Stimulated activated naive B cell treated with anti-CD40 and anti-IgM and Interleukin-4, amounts not matched to agents 10 μg/mL and 1 μg/mL and 100 μg/mL, for 72 hours (primary cell): ENCODE measurements around the gene PXYLP1.

Experiments used
- ATAC-seq, 2 donors: fragments of 150-1000 bp; cut with Tn5 transposase; replicated peaks; 2 replicates each; pipeline ENCODE4 v1.10.0; 2021; ENCODE audit warnings: moderate library complexity in 1 of 2
- DNase-seq: peaks from one replicate; pipeline ENCODE4 v3.0.0; 2021
- H3K27ac Mint-ChIP-seq: one replicate; pipeline ENCODE4 v1.8.0; 2022; ENCODE audit warnings: mild to moderate bottlenecking, mixed read lengths
- H3K27me3 Mint-ChIP-seq, 2 donors: one replicate each; pipeline ENCODE4 v1.8.0; 2022; ENCODE audit warnings: mixed read lengths in 2 of 2
- H3K36me3 Mint-ChIP-seq, 2 donors: one replicate each; pipeline ENCODE4 v1.8.0; 2022; ENCODE audit warnings: mixed read lengths in 2 of 2, mild to moderate bottlenecking in 1 of 2
- H3K4me1 Mint-ChIP-seq, 2 donors: one replicate each; pipeline ENCODE4 v1.8.0; 2022; ENCODE audit warnings: mixed read lengths in 2 of 2, mild to moderate bottlenecking in 1 of 2
- H3K4me3 Mint-ChIP-seq, 2 donors: one replicate each; pipeline ENCODE4 v1.8.0; 2022; ENCODE audit warnings: mild to moderate bottlenecking in 2 of 2, mixed read lengths in 2 of 2, moderate library complexity in 1 of 2
- H3K9me3 Mint-ChIP-seq, 2 donors: one replicate each; pipeline ENCODE4 v1.8.0; 2022; ENCODE audit warnings: mixed read lengths in 2 of 2, mild to moderate bottlenecking in 1 of 2

PXYLP1 gene

DNA sequence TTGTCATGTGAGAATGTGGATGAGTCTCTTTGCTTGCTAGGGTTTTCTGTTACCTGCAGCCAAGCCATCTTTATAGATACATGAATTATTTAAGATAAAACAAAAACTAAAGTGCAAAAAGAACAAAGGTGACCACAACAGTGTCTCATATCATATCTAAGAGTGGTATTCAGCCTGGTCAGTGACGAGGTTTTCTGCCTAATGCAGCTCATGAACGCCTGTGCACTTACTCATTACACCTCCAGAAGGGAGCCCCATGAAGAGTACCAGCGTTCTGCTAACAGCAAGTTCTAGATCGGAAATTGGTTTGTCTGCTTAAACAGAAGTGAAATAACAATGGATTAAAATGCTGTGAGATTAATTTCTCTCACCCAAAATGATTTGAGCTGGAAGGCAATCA is 19.2 kb downstream of the PXYLP1 start:
- Mint-ChIP-seq H3K27ac (no peak overlapping the region), H3K4me1 (no peaks in the 10 kb centered on the region), H3K4me3 (no peak overlapping the region), H3K27me3 (no peaks in the 10 kb centered on the region), H3K9me3 (no peaks in the 10 kb centered on the region), H3K36me3 (no peaks in the 10 kb centered on the region)
- no peak for ATAC-seq
- no peak for DNase-seq

DNA sequence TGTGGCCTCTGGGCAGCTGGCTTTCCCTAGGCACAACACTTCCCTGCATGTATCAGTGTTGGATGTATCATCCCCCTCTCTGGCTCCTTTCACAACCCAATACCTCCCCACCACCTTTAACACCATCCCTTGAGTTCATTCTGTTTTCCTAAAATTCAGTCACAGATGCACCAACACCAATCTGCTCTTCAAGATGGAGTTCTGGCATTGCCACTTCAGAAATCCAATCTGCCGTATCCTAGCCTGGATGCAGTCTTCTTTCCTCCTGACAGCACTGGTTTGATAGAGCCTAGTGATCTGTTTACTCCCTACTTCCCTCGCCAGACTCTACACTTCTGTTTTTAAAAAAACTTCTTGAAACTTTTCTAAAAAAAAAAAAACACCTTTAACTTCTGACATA is 21.7 kb downstream of the PXYLP1 start:
- no peaks in the 10 kb centered on the region for H3K27me3 Mint-ChIP-seq
- no peaks in the 10 kb centered on the region for H3K36me3 Mint-ChIP-seq
- no peak overlapping the region for H3K27ac Mint-ChIP-seq
- no peak overlapping the region for H3K4me3 Mint-ChIP-seq
- peaks cover 4 to 7% of the 10 kb centered on the region in 2 donors for H3K4me1 Mint-ChIP-seq
- DNase-seq (no peak), ATAC-seq (no peak)
- no peaks in the 10 kb centered on the region for H3K9me3 Mint-ChIP-seq

DNA sequence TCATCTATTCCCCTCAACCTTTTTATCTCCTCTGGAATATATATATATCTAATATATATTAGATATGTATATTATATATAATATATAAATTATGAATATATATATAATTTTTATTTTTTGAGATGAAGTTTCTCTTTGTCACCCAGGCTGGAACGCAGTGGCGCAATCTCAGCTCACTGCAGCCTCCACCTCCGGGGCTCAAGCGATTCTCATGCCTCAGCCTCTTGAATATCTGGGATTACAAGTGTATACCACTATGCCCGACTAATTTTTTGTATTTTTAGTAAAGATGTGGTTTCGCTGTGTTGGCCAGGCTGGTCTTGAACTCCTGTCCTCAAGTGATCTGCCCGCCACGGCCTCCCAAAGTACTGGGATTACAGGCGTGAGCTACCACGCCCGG is 22.2 kb downstream of the PXYLP1 start:
- Mint-ChIP-seq H3K4me1 (peaks cover 4 to 7% of the 10 kb centered on the region in 2 donors), H3K27me3 (no peaks in the 10 kb centered on the region), H3K4me3 (no peak overlapping the region), H3K9me3 (no peaks in the 10 kb centered on the region), H3K36me3 (no peaks in the 10 kb centered on the region), H3K27ac (no peak overlapping the region)
- ATAC-seq, result no peak
- DNase-seq, result no peak

DNA sequence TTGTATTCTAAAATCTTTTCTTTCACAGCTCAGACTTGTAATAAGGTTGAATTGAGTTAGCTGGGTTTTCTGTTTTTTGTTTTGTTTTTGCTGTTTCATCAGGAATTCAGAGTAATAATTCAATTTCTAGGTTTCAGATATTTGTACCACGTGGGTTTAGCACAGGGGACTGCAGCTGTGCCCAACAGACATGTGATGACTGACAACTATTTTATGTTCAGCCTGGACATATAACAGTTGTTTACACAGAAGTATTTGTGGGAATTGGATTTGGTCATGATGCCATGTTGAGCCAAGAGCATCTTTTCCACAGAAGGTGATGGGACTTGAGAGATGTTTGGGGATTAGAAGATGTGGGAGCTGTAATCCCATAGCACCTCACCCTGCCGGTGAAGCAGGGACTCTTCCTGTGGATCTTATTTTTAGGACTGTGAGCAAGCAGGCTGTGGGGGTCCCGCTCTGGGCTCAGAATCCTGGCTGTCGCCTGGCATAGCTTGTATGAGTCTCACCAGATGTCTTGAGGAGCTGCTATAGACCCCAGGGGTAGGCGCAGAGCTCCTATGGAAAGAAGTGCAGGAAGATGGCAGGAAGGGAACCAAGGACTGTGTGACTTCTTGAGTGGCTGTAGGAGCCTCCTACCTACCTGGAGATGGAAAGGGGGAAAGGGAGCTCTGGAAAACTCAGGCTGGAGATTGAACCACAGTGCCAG is 23.7 kb downstream of the PXYLP1 start:
- DNase-seq (no peak), ATAC-seq (no peak)
- H3K4me1 Mint-ChIP-seq, result peaks cover 4 to 7% of the 10 kb centered on the region in 2 donors
- no peaks in the 10 kb centered on the region for H3K9me3 Mint-ChIP-seq
- H3K27ac Mint-ChIP-seq, result no peak overlapping the region
- no peak overlapping the region for H3K4me3 Mint-ChIP-seq
- H3K36me3 Mint-ChIP-seq, result no peaks in the 10 kb centered on the region
- no peaks in the 10 kb centered on the region for H3K27me3 Mint-ChIP-seq

DNA sequence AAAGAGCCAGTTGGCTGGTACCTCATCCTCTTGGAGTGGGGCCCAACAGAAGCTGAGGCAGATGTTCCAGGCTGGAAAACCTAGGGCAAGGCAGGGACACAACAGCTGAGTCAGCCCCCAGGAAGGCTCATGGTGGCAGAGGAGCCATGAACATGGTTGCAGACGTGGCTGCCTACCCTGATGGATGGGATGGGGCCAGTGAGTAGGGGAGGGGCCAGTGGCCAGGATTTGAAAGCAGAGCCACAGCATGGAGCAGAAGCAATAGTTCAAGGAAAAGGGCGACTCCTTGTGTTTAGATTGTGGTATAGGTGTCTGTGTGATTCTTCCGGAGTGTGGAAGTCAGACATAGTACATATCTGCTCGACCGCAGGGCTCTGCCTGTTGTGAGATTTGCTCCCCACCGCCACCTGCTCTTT is 24.2 kb downstream of the PXYLP1 start:
- Mint-ChIP-seq H3K27me3 (no peaks in the 10 kb centered on the region), H3K4me1 (peaks cover 4 to 7% of the 10 kb centered on the region in 2 donors), H3K9me3 (no peaks in the 10 kb centered on the region), H3K27ac (no peak overlapping the region), H3K36me3 (no peaks in the 10 kb centered on the region), H3K4me3 (no peak overlapping the region)
- ATAC-seq (no peak), DNase-seq (no peak)

DNA sequence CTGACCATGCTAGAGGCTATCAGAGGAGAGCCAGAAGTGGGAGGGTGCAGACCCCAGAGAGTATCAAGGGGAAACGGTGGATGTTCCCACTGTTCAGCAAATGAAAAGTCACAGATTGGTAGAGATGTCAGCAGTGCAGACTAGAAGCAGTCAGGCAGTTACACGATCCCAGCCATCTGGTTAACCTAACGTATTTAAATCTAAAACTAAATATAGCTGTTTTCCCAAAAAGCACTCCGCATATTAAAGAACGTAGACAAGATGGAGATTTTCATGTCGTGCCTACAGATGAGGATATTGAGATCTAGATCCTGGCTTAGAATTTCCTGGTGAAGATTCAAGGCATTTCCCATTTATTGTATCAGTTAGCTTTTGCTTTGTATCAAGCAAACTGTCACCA is 25.2 kb downstream of the PXYLP1 start:
- H3K27ac Mint-ChIP-seq, result no peak overlapping the region
- H3K27me3 Mint-ChIP-seq, result no peaks in the 10 kb centered on the region

DNA sequence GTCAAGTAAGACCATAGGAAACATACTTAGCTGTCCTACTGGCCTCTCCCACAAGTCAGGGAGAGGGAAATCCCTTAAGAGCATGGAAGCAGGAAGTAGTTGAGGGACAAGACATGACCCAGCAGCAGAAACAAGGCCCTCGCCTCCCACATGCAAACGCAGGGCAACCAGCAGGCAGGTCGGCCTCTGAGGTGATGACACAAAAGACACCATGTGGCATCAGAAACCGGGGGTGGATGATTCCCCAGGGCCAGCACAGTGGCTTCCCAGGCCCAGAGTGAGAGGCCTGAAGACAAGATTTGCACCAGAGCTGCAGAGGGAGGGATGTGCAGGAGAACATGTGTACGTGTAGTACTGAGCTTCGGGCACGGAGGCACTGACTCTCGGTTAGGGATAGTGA is 26.3 kb downstream of the PXYLP1 start:
- Mint-ChIP-seq H3K4me1 (peaks cover 6 to 7% of the 10 kb centered on the region in 2 donors), H3K9me3 (no peaks in the 10 kb centered on the region), H3K4me3 (no peak overlapping the region), H3K27ac (no peak overlapping the region), H3K27me3 (no peaks in the 10 kb centered on the region), H3K36me3 (no peaks in the 10 kb centered on the region)
- ATAC-seq (peak; percentile 76 to 85), DNase-seq (peak; percentile 11)

More for the DNA sequence above, 25.2 kb downstream of the PXYLP1 start:
- no peaks in the 10 kb centered on the region for H3K36me3 Mint-ChIP-seq
- DNase-seq (no peak), ATAC-seq (no peak)
- no peaks in the 10 kb centered on the region for H3K9me3 Mint-ChIP-seq
- peaks cover 4 to 7% of the 10 kb centered on the region in 2 donors for H3K4me1 Mint-ChIP-seq
- H3K4me3 Mint-ChIP-seq, result no peak overlapping the region

DNA sequence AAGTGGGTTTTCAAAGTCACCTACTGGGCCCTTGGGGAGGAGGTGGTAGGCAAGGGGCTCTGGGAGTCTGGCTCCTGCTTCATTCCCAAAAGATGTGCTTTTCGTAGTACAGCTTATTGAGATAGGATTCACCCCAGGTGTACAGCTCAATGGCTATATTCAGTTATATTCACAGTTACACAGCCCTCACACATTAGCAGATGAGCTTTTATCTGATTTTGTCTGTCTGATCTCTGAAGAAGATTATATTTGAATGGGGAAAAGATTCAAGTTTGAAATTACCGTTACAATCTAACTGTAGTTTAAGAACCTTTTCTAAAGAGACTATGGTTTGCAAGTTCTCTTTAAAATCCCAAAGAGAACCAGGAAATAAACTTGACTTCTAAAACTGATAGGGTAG is 27.3 kb downstream of the PXYLP1 start:
- DNase-seq (no peak), ATAC-seq (no peak)
- peaks cover 6 to 7% of the 10 kb centered on the region in 2 donors for H3K4me1 Mint-ChIP-seq
- no peak overlapping the region for H3K27ac Mint-ChIP-seq
- H3K9me3 Mint-ChIP-seq, result no peaks in the 10 kb centered on the region
- no peak overlapping the region for H3K4me3 Mint-ChIP-seq
- H3K27me3 Mint-ChIP-seq, result no peaks in the 10 kb centered on the region
- H3K36me3 Mint-ChIP-seq, result no peaks in the 10 kb centered on the region

DNA sequence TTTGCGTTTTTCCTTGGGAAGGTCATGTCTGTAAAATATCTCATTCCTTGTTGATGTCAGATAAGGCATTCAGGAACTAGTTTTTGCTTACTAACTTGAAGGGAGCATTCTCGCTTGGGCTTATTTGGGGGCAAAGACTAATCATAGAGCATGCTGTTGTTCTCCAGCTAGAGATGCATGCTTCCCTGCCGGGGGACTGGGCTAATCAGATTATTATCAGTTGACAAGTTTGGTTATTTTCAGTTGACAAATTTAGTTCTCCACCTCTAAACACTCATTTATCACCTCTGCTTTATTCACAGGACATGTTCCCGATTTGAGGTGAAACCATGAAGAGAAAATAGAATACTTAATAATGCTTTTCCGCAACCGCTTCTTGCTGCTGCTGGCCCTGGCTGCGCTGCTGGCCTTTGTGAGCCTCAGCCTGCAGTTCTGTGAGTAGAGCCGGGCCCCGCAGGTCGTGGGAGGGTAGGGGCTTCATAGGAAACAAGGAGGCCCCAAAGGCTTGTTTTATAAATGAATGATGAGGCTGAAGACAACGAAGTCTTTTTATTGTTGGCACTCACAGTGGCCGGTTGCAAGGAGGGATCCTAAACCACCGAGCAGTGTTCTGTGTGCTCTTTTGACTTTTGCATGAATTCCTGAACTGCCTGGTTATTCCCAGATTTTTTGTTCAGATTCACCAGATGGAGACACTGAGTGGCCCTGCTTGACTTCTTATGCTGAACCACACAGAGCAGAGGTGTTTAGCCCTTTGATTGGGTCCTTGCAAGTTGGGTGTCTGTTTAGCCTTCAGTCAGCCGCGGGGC is 28.4 kb downstream of the PXYLP1 start:
- peaks cover 6 to 7% of the 10 kb centered on the region in 2 donors for H3K4me1 Mint-ChIP-seq
- no peak overlapping the region for H3K27ac Mint-ChIP-seq
- no peak for ATAC-seq
- H3K36me3 Mint-ChIP-seq, result no peaks in the 10 kb centered on the region
- no peaks in the 10 kb centered on the region for H3K27me3 Mint-ChIP-seq
- DNase-seq, result no peak
- H3K4me3 Mint-ChIP-seq, result no peak overlapping the region
- H3K9me3 Mint-ChIP-seq, result no peaks in the 10 kb centered on the region

DNA sequence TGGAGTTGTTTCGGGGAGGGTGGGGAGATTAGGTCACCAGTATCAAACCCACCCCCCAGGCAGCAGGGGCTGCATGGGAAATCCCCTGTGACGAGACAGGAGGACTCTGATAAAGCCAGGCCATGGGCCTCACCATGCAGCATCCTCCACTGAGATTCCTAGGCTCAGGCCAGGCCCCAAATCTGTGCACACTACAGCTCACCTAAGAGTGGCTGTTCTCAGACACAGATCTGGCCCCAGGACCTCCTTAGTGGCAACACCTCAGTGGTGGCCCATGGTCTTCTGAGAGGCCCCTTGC is 29.0 kb downstream of the PXYLP1 start:
- ATAC-seq, result no peak
- Mint-ChIP-seq H3K9me3 (no peaks in the 10 kb centered on the region), H3K36me3 (no peaks in the 10 kb centered on the region), H3K4me1 (peaks cover 7 to 9% of the 10 kb centered on the region in 2 donors), H3K27ac (no peak overlapping the region), H3K4me3 (no peak overlapping the region), H3K27me3 (no peaks in the 10 kb centered on the region)
- DNase-seq, result no peak

DNA sequence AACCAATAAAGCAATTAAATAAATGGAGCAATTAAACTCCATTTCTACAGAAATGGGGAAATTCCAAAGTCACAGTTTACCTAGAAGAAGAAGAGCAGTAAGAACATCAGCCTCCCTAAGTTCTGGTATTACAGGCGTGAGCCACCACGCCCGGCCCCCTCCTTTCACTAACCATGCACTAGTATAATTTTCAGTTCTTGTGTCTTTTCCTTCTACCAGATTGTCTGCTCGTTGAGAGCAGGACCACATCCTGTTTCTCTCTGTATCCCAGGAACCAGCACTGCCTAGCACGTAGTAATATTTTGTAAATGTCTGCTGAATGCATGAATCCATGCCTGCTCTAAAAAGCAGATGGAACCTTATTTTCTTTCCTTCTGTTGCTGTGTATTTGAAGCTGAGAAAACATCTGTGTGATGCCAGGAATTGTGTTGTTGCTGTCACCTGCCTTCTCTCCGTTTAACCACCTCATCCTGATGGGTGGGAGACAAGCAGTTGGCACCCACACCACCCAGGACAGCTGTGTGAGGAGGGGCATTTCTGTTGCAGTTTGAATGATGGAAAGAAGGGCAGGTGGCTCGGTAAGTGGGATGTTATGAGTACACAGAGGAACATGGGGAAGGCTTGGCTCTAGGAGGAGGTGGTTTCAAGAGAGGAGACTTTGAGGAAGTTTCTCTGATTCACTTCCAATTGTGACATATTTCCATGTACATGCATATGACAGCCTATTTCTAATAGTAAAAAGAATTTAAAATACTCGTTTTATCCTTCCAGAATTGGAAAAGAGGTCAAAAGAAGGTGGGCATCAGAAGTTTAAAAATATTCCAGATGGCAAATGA is 30.1 kb downstream of the PXYLP1 start:
- no peaks in the 10 kb centered on the region for H3K9me3 Mint-ChIP-seq
- DNase-seq (no peak), ATAC-seq (no peak)
- no peak overlapping the region for H3K27ac Mint-ChIP-seq
- peaks cover 13 to 14% of the 10 kb centered on the region in 2 donors for H3K4me1 Mint-ChIP-seq
- H3K27me3 Mint-ChIP-seq, result no peaks in the 10 kb centered on the region
- H3K4me3 Mint-ChIP-seq, result no peak overlapping the region
- H3K36me3 Mint-ChIP-seq, result no peaks in the 10 kb centered on the region

DNA sequence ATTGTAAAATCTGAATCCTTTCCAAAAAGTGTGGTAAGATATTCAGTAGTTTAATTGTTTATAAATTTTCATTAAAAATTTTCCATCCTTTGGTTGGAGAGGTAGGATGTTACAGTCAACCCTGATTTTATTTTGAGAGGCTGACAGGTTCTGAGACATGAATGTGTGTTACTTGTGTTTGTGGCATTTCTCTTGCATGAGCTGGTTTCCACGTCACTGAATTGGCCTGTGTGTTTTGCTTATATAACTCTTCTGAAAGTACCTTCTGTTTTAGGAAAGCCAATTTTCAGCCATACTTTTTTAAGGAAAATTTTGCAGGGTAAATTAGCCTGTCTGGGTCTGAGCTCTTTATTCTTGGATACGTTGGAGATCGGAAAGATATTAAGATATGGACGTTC is 30.7 kb downstream of the PXYLP1 start:
- Mint-ChIP-seq H3K36me3 (no peaks in the 10 kb centered on the region), H3K27ac (no peak overlapping the region), H3K27me3 (no peaks in the 10 kb centered on the region), H3K4me1 (peaks cover 19% of the 10 kb centered on the region in 2 donors), H3K9me3 (no peaks in the 10 kb centered on the region), H3K4me3 (no peak overlapping the region)
- DNase-seq, result no peak
- ATAC-seq, result no peak

DNA sequence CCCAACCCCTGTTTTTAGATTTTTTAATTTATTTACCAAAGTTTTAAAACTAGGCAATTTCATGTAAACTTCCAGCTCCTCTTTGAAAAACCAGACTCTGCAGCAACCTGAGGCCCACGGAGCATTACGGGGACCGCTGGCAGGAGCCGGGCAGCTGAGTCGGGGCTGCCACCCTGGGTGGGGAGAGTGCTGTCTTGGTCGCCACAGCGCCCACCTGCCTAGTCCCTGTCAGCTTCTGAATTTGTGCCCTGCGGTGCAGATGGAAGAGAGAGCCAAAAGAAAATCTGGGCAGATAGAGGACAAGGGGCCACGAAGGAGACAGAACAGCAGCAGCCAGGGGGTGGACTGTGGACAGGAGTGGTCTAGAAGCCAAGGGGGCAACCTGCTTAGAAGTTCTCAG is 34.6 kb downstream of the PXYLP1 start:
- DNase-seq (no peak), ATAC-seq (no peak)
- peak overlapping the region; percentile 53 for H3K27ac Mint-ChIP-seq
- H3K27me3 Mint-ChIP-seq, result no peaks in the 10 kb centered on the region
- peak overlapping the region; percentile 42 to 43 for H3K4me3 Mint-ChIP-seq
- H3K4me1 Mint-ChIP-seq, result peaks cover 14 to 23% of the 10 kb centered on the region in 2 donors
- H3K36me3 Mint-ChIP-seq, result no peaks in the 10 kb centered on the region
- H3K9me3 Mint-ChIP-seq, result no peaks in the 10 kb centered on the region

DNA sequence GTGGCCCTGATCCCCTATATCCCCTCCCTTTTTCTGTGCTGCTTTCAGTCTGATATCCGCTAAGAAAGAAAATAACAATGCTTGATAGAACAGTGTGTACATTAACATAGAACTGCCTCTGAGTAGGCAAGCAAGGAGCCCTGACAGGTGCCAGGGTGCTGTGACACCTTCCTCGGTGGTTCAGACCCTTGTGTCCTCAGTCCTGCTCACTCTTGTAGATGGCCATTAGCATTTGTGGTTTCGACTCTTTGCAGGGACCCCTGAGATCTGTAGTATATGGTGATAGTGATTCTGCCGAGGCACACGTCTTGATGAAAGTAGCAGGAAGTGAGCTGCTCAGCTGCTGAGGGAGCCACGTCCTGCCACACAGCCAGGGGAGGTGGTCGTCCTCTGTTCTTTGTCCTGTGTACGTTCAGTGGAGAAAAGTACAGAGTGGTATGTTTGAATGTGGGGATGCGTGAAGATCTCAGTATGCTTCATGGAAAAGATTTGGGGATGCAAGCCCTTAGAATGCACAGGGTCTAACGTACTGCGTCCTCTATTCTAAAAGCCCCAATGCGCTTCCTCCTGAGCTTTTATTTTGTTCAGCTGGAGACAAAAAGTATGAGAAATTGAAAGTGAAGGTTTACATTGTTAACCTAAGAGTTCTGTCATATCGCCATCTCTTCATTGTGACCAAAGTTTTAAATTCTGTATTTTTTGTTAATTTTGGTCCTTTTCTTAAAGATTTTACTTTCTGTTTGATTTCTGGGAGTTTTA is 35.4 kb downstream of the PXYLP1 start:
- peak; percentile 79 to 84 for ATAC-seq
- Mint-ChIP-seq H3K36me3 (no peaks in the 10 kb centered on the region), H3K27me3 (no peaks in the 10 kb centered on the region), H3K9me3 (no peaks in the 10 kb centered on the region), H3K4me3 (peak overlapping the region; percentile 84 to 90), H3K4me1 (peaks cover 14 to 23% of the 10 kb centered on the region in 2 donors), H3K27ac (peak overlapping the region; percentile 76)
- DNase-seq, result peak; percentile 16
